Right ventricle myocardium superior (tissue), 1 donor: ENCODE data around the gene DUS1L. TPM values are rescaled to one million over a fixed set of nuclear protein-coding genes. Genes with fewer than 3 reads are reported as not detected.
A peak's percentile ranks its signal among the peaks of the same experiment; 100 is the strongest.

Experiments used
- ATAC-seq: fragments of 200-7000 bp; cut with Tn5 transposase; one replicate; pipeline ENCODE4 v1.9.1; 2020; ENCODE audit warnings: mild to moderate bottlenecking; ENCODE audit not compliant: poor library complexity
- DNase-seq: peaks from one replicate; pipeline ENCODE4 v3.0.0-alpha.2; 2020
- intact Hi-C: fragments of 100-400 bp; cut with DNase I; formaldehyde crosslinking; loops from one replicate; pipeline ENCODE4 v1.11.2; 2022
- total RNA-seq: library from RNA; stranded (reverse); fragmentation: NEBNext Ultra II Directional; extraction: Animal tissue kit (Norgen Biotek cat#: 25700); gene quantifications from one replicate; pipeline ENCODE4 v1.2.1, GENCODE V29; 2021
- donor health status: DM: no; HTN: yes; CAD: no; lungs with severe emphysema.

The DUS1L gene
- total RNA-seq, 1 donor from 2014 or later, result 57.9 TPM

GRCh38 chr17:82091264-82092066 lies 25.9 kb upstream of the DUS1L start:
- intact Hi-C loops, result no loop called here
- no peak for ATAC-seq
- peak; percentile 28 for DNase-seq

DNA sequence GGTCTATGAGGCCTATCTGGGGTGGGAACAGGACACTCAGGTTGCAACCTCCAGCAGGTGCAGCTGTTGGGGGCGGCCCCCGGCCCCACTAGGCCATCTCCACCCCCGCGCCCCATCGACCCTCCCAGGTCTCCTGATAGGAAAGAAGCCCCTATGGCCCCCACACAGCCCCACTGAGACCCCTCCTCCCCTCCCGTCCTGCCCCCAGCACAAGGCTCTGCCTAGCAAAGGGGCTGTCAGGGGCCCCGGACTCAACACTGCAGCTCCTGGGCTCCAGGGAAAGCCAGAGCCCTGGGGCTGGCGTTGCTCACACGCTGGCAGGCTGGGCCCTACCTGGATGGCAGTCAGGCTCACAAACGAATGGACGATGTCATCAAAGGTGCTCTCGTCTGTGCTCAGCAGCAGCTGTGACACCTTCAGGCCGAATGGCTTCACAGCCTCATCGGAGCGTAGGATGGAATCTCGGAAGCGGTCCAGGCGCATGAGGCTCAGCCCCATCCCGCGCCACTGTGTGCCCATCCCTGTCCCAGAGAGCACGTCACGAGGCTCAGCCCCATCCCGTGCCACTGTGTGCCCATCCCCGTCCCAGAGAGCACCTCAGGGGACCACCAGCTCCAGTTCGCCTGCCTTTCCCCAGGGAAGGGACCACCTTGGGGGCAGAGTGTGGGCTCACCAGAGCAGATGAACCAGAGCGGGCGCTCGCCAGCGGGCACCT lies 25.1 kb upstream of the DUS1L start:
- intact Hi-C loops, result no loop called here
- DNase-seq, result peak; percentile 41
- no peak for ATAC-seq

GRCh38 chr17:82089723-82090548 lies 24.3 kb upstream of the DUS1L start:
- intact Hi-C loops, result no loop called here
- peak; percentile 20 for DNase-seq
- ATAC-seq, result no peak

- DNase-seq (peak; percentile 35), ATAC-seq (no peak)
- intact Hi-C loops, result no loop called here
Measured at GRCh38 chr17:82088838-82089722, 23.5 kb upstream of the DUS1L start.

DNA sequence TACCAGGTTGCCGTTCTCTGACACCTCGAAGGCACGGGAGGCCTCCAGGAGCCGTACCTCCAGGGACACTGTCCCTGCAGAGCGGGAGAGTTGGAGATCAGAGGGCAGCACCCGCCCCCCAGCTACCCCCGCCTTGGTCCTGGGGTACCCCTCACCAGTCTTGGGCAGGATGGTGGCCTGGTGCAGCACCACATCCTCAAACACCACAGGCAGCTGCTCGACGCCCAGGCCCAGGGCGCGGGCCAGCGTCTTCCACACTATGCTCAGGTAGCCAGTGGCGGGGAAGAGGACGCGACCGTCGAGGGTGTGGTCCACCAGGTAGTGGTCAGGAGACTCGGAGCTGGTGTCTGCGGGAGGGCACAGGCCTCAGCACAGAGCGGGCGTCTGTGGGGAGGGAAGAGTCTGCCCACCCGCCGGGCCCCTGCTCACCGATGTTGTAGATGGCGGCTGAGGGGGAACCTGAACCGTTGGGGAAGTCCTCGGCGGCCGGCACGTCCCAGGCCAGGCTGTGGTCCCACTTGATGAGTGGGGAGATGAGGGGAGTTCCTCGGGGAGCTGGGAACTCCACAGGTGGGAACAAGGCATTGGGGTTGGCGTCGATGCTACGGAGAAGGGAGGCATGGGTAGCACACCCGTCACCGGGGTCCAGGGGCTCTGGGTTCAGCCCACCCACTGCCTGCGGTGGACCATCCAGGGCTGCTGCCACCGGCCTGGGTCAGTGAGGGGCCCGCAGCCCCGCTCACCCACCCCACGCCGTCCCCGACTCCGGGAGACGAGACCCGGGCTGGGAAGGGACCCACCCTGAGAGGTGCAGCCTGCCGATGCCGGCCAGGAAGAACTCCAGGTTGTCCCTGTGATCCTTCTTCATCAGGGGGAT lies 22.6 kb upstream of the DUS1L start:
- intact Hi-C loops, result no loop called here
- ATAC-seq, result no peak
- no peak for DNase-seq

- ATAC-seq (no peak), DNase-seq (no peak)
- intact Hi-C loops, result no loop called here
Measured at GRCh38 chr17:82086941-82087906, 21.6 kb upstream of the DUS1L start.

GRCh38 chr17:82085931-82086764 lies 20.5 kb upstream of the DUS1L start:
- ATAC-seq (no peak), DNase-seq (no peak)

GRCh38 chr17:82085031-82085861 lies 19.6 kb upstream of the DUS1L start:
- no peak for DNase-seq
- intact Hi-C loops, result no loop called here
- ATAC-seq, result no peak

More at GRCh38 chr17:82085931-82086764, 20.5 kb upstream of the DUS1L start:
- intact Hi-C loops, result no loop called here

DNA sequence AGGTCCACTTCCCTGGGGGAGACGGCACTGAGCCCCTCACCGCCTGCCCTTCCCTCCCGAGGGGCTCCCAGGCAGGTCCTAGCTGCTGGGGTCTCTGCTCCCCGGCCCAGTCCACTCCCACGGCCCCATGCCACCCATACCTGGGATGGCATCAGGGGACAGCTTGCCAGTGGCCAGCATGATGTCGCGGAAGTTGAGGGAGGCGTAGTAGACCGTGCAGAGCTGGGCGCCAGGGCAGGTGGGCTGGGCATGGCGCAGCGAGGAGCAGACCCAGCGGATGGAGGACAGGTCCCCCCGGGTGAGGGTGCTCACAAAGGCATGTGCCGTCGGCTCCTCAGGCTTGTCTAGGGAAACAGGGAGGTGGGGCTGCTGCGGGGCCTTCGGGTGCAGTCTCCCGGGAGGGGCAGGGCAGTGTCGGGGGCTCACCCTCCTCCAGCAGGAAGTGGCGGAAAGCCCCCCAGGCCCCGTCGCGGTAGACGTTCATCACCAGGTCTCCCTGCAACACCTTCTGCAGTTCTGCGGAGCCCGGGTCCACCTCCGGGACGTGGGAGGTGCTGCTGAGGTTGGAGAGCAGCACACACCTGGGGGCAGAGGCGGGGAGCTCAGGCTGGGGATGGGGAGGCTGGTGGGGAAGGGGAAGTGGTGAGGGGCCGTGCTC lies 18.9 kb upstream of the DUS1L start:
- DNase-seq, result no peak

DNA sequence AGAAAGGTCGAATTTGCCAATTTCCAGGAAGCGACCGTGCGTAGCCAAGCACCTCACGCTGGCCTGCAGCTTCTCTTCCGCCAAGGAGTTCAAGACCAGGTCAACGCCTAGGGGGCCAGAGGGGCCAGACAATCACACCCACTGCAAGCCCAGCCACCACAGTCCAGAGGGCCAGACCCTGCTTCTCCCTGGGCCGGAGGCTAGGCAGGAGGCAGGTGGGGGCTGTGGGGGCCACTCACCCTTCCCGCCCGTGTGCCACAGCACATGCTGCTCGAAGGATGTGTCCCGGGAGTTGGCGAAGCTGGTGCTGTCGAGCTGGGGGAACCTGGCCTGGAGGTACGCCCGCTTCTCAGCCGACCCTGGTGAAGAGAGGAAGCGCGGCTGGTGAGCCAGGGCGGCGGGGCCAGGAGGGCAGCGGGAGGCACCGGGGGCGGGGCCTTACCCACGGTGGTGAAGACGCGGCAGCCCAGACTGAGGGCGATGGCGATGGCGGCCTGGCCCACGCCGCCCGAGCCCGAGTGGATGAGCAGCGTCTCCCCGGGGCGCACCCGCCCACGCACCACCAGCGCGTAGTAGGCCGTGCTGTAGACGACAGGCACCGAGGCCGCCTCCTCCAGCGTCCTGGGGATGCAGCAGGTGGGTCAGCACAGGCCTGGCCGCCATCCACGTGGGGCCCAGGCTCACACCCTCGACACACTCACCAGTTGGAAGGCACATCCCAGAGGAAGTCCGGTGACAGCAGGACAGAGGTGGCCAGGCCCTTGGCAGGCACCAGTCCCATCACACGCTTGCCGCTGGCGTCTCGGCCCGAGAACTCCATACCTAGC lies 18.1 kb upstream of the DUS1L start:
- no peak for ATAC-seq
- DNase-seq, result no peak
- intact Hi-C loops, result no loop called here

More for the DNA sequence above, 18.9 kb upstream of the DUS1L start:
- intact Hi-C loops, result no loop called here
- ATAC-seq, result no peak

DNA sequence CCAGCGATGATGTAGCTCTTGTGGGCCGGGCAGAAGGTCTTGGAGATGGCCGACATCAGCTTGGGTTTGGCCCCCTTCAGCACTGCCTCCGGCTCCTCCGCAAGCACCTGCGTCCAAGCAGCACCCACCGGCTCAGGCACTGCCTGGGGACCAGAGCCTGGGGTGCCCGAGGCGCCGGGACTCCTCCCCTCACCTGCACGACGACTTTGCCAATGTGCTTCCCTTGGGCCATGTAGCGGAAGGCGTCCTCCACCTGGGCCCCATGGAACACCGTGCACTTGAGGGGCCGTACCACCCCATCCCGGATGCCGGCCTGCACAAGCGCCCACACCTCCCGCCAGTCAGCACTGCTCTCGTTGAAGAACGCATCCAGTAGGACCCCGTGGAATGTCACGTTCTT lies 17.4 kb upstream of the DUS1L start:
- ATAC-seq, result no peak
- intact Hi-C loops, result no loop called here
- no peak for DNase-seq

DNA sequence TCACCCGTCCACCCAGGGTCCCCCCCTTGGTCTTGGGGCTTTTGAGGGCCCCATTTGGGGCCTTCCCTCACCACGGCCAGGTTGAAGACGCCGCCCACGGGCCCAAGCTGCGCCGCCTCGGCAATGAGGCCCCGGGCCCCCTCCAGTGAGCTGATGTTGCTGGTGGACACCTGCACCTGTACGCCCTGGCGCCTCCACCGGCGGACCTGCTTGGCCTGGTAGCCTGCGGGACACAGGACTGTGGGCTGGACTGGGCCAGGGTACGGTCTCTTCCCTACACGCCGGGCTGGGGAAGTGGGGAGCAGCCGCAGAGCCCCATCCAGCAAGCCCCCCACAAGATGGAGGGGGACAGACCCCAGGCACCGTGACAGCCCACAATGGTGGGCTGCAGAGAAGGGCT lies 16.9 kb upstream of the DUS1L start:
- DNase-seq, result no peak
- ATAC-seq, result no peak
- intact Hi-C loops, result no loop called here

DNA sequence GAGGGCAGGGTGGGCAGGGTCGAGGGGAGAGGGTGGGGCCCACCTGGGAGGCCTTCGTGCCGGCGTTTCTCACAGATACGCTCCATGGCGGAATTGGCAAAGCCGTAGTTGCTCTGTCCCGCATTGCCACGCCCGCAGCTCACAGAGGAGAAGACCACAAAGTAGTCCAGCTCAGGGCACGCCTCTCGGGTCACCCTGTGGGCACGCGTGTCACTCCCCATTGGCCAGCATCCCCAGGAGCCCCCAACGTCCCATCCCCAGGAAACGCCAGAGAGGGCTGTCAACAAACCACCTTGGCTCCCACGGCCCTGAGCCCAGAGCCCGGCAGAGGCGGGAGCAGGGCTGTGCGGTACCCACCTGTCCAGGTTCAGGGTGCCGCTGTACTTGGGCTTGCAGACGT lies 16.4 kb upstream of the DUS1L start:
- no peak for DNase-seq
- ATAC-seq, result no peak
- intact Hi-C loops, result no loop called here
